ENCODE results near the gene TNFSF18.

DNA sequence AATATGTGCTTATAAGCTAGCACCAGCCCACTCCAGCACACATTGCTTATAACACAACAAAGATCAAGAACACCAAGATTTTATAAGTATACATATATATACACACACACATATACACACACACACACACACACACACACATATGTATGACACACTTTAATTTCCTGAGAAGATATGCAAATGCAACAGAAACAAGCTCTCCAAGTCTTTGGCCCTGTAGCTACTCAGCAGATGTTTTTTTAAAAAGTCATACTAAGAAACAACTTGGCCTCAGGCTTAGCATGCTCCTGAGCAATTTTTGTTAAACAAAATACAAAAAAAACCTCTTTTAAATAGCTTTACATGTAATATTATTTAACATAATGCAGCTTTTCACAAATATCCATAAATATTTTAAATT lies 11.1 kb downstream of the TNFSF18 start:
- TF ChIP-seq EZH2 (optimal IDR thresholded peaks at IDR 0.05; ENCODE audit: low read depth, low read length): no peak
- TF ChIP-seq, protein P1, sequence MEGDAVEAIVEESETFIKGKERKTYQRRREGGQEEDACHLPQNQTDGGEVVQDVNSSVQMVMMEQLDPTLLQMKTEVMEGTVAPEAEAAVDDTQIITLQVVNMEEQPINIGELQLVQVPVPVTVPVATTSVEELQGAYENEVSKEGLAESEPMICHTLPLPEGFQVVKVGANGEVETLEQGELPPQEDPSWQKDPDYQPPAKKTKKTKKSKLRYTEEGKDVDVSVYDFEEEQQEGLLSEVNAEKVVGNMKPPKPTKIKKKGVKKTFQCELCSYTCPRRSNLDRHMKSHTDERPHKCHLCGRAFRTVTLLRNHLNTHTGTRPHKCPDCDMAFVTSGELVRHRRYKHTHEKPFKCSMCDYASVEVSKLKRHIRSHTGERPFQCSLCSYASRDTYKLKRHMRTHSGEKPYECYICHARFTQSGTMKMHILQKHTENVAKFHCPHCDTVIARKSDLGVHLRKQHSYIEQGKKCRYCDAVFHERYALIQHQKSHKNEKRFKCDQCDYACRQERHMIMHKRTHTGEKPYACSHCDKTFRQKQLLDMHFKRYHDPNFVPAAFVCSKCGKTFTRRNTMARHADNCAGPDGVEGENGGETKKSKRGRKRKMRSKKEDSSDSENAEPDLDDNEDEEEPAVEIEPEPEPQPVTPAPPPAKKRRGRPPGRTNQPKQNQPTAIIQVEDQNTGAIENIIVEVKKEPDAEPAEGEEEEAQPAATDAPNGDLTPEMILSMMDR (IDR thresholded peaks at IDR 0.05; ENCODE audit: low read length): no peak
- no peak for TF ChIP-seq EZH2phosphoT487 (IDR thresholded peaks at IDR 0.05; ENCODE audit: low read length)
